Astrocyte (in vitro differentiated cells and primary cell): ENCODE data around the gene ADAMTSL5.

Experiments
- CTCF ChIP-seq: IDR thresholded peaks from 2 replicates; pipeline ENCODE4 v1.5.1; 2011; ENCODE audit warnings: low read depth, mild to moderate bottlenecking, inconsistent platforms, low read length, moderate library complexity; ENCODE audit not compliant: insufficient read depth
- EZH2 ChIP-seq: IDR thresholded peaks from 2 replicates; pipeline ENCODE4 v1.6.1; 2012; ENCODE audit warnings: mild to moderate bottlenecking, low read length, inconsistent platforms; ENCODE audit not compliant: insufficient read depth

GRCh38 chr19:1532003-1532402, 19.2 kb upstream of the ADAMTSL5 start:
- TF ChIP-seq CTCF (no peak), EZH2 (no peak)
